ENCODE measurements around the gene HIVEP2. TPM values are rescaled to one million over a fixed set of nuclear protein-coding genes. Genes with fewer than 3 reads are reported as not detected.

HIVEP2 gene
- total RNA-seq, 1 donor from 2014 or later, result 38.4 TPM

DNA sequence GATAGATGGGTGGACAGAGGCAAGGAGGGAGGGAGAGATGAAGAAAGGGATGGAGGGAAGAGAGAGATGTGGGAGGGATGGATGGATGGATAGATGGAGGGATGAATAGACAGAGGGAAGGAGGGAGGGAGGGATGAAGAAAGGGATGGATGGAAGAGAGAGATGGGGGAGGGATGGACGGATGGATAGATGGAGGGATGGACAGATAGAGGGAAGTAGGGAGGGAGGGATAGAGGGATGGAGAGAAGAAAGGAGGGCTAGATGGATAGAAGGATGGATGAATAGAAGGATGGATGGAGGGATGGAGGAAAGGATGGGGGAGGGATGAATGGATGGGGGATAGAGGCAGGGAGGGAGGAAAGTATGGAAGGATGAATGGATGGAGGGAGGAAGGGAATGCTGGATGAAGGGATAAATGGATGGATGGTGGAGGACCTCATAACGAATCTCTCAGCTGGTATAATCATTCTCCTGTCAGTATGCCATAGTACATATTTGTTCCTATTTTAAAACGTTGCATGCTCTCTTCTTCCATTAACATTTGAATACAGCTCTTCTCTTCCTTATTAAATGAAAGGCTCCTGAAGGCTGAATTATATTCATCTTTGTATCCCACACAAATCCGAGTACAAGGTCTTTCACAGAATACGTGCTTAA is 136.4 kb downstream of the HIVEP2 start:
- Mint-ChIP-seq H3K36me3 (ENCODE audit: low read depth) (peaks cover 39% of the 10 kb centered on the region), H3K27ac (peak overlapping the region; percentile 52), H3K4me3 (no peak overlapping the region), H3K4me1 (ENCODE audit: low read depth) (peaks cover 65% of the 10 kb centered on the region), H3K27me3 (ENCODE audit: insufficient read depth) (no peaks in the 10 kb centered on the region), H3K9me3 (no peaks in the 10 kb centered on the region)
- intact Hi-C loops (cut with micrococcal nuclease), result no loop called here
- DNase-seq (ENCODE audit: low spot score), result no peak

GRCh38 chr6:142805042-142805441 is 139.9 kb downstream of the HIVEP2 start:
- H3K9me3 Mint-ChIP-seq, result peaks cover 6% of the 10 kb centered on the region
- peaks cover 45% of the 10 kb centered on the region for H3K36me3 Mint-ChIP-seq (ENCODE audit: low read depth)
- H3K4me1 Mint-ChIP-seq (ENCODE audit: low read depth), result peaks cover 72% of the 10 kb centered on the region
- no peak overlapping the region for H3K4me3 Mint-ChIP-seq
- no peak for DNase-seq (ENCODE audit: low spot score)
- intact Hi-C loops (cut with micrococcal nuclease), result no loop called here
- no peak overlapping the region for H3K27ac Mint-ChIP-seq
- no peaks in the 10 kb centered on the region for H3K27me3 Mint-ChIP-seq (ENCODE audit: insufficient read depth)

GRCh38 chr6:142804490-142804889 is 140.5 kb downstream of the HIVEP2 start:
- H3K9me3 Mint-ChIP-seq, result peaks cover 6% of the 10 kb centered on the region
- no peak for DNase-seq (ENCODE audit: low spot score)
- H3K27me3 Mint-ChIP-seq (ENCODE audit: insufficient read depth), result no peaks in the 10 kb centered on the region
- peaks cover 69% of the 10 kb centered on the region for H3K4me1 Mint-ChIP-seq (ENCODE audit: low read depth)
- no peak overlapping the region for H3K27ac Mint-ChIP-seq
- intact Hi-C loops (cut with micrococcal nuclease), result no loop called here
- peaks cover 45% of the 10 kb centered on the region for H3K36me3 Mint-ChIP-seq (ENCODE audit: low read depth)
- H3K4me3 Mint-ChIP-seq, result no peak overlapping the region

GRCh38 chr6:142803495-142804058 is 141.4 kb downstream of the HIVEP2 start:
- H3K27ac Mint-ChIP-seq, result peak overlapping the region; percentile 61
- peaks cover 72% of the 10 kb centered on the region for H3K4me1 Mint-ChIP-seq (ENCODE audit: low read depth)
- intact Hi-C loops (cut with micrococcal nuclease), result loop anchor here (2.0 kb wide), 1 partner anchor 47 kb away; no protein-coding TSS in a partner anchor
- peaks cover 6% of the 10 kb centered on the region for H3K9me3 Mint-ChIP-seq
- no peak for DNase-seq (ENCODE audit: low spot score)
- no peaks in the 10 kb centered on the region for H3K27me3 Mint-ChIP-seq (ENCODE audit: insufficient read depth)
- H3K4me3 Mint-ChIP-seq, result peak overlapping the region; percentile 10
- peaks cover 39% of the 10 kb centered on the region for H3K36me3 Mint-ChIP-seq (ENCODE audit: low read depth)

DNA sequence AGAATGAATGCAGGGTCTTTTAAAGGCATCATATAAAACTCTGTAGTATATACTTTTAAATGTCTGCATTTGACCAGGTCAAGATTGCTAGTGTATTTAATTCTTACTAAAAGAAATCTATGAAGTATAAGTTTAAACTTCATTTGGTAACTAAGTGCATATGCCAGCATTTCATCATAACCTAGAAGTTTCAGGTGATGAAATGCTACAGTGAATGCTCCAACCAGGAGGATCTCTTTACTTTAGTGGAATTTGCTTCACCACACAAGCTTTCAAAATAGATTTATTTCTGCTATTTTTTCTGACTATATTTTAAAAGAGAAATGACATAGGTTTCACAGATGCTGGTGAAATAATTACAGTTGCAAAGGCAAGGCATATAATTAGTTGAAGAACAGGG is 141.9 kb downstream of the HIVEP2 start:
- no peak overlapping the region for H3K4me3 Mint-ChIP-seq
- peaks cover 34% of the 10 kb centered on the region for H3K36me3 Mint-ChIP-seq (ENCODE audit: low read depth)
- intact Hi-C loops (cut with micrococcal nuclease), result loop anchor here (2.0 kb wide), 1 partner anchor 48 kb away; no protein-coding TSS in a partner anchor
- DNase-seq (ENCODE audit: low spot score), result no peak
- peaks cover 77% of the 10 kb centered on the region for H3K4me1 Mint-ChIP-seq (ENCODE audit: low read depth)
- H3K27me3 Mint-ChIP-seq (ENCODE audit: insufficient read depth), result no peaks in the 10 kb centered on the region
- no peak overlapping the region for H3K27ac Mint-ChIP-seq
- H3K9me3 Mint-ChIP-seq, result peaks cover 6% of the 10 kb centered on the region

DNA sequence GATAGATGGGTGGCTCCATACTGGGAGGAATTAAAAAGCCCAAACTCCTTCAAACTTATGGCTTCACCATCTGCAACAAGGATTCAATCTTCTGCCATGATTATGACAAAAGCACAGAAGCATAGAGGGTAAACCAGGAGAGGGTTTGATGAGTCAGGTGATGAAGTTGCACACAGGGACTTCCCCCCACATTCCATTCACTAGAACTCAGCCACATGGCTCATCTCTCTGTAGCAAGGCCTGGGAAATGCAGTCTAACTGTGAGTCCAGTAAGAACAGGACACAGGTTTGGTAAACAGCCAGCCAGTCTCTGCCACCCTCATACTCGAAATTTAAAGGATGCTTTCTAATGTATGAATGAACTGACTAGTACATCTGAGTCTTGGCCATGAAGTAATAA is 142.9 kb downstream of the HIVEP2 start:
- H3K36me3 Mint-ChIP-seq (ENCODE audit: low read depth), result peaks cover 28% of the 10 kb centered on the region
- DNase-seq (ENCODE audit: low spot score), result no peak
- H3K4me3 Mint-ChIP-seq, result peak overlapping the region; percentile 55
- H3K9me3 Mint-ChIP-seq, result peaks cover 6% of the 10 kb centered on the region
- intact Hi-C loops (cut with micrococcal nuclease), result loop anchor here (1.0 to 2.0 kb wide), 7 partner anchors 9 to 142 kb away; no protein-coding TSS in a partner anchor
- no peaks in the 10 kb centered on the region for H3K27me3 Mint-ChIP-seq (ENCODE audit: insufficient read depth)
- peaks cover 80% of the 10 kb centered on the region for H3K4me1 Mint-ChIP-seq (ENCODE audit: low read depth)
- H3K27ac Mint-ChIP-seq, result peak overlapping the region; percentile 82

DNA sequence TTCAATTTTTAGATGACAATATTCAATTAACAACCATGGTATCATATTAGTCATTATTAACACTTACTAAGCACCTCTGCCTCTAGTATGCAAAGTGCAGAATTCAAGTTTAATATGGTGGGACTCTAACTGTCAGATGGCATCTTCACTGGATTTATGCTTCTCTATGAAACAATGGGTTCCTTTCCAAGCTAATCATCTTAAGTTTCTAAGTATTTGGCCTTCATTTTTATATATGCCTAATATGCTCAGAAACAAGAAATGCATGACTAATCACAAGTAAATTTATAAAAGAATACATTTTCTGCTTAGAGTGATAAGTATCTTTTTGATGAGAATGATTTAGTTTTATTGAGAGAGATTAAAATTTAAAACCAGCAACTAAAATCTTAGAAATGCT is 144.7 kb downstream of the HIVEP2 start:
- intact Hi-C loops (cut with micrococcal nuclease), result no loop called here
- H3K27ac Mint-ChIP-seq, result no peak overlapping the region

DNA sequence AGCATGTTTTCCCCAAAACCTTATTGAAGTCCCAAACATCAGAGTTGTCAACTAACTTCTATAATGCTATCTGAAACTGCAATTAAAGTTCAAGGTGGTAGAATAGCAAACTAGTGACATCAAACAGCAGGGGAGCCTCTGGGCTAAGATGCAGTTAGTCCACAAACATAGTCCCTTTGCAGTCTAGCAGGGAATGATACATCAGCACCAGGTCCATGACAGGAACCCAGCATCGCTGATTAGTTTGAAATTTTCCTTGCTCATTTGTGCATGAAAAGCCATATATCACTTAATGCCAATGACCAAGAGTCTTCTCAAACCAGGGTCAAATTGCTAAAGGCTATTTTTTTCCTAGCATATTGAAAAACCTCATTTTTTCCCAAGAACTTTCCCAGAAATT is 145.3 kb downstream of the HIVEP2 start:
- no peak for DNase-seq (ENCODE audit: low spot score)
- peaks cover 66% of the 10 kb centered on the region for H3K4me1 Mint-ChIP-seq (ENCODE audit: low read depth)
- H3K9me3 Mint-ChIP-seq, result peaks cover 6% of the 10 kb centered on the region
- H3K36me3 Mint-ChIP-seq (ENCODE audit: low read depth), result peaks cover 19% of the 10 kb centered on the region
- intact Hi-C loops (cut with micrococcal nuclease), result no loop called here
- H3K27me3 Mint-ChIP-seq (ENCODE audit: insufficient read depth), result no peaks in the 10 kb centered on the region
- H3K27ac Mint-ChIP-seq, result no peak overlapping the region
- no peak overlapping the region for H3K4me3 Mint-ChIP-seq

More for the DNA sequence above, 144.7 kb downstream of the HIVEP2 start:
- Mint-ChIP-seq H3K4me1 (ENCODE audit: low read depth) (peaks cover 72% of the 10 kb centered on the region), H3K27me3 (ENCODE audit: insufficient read depth) (no peaks in the 10 kb centered on the region), H3K36me3 (ENCODE audit: low read depth) (peaks cover 22% of the 10 kb centered on the region), H3K9me3 (peaks cover 6% of the 10 kb centered on the region), H3K4me3 (no peak overlapping the region)
- no peak for DNase-seq (ENCODE audit: low spot score)

GRCh38 chr6:142797159-142797558 is 147.8 kb downstream of the HIVEP2 start:
- no peaks in the 10 kb centered on the region for H3K27me3 Mint-ChIP-seq (ENCODE audit: insufficient read depth)
- H3K27ac Mint-ChIP-seq, result no peak overlapping the region
- H3K4me1 Mint-ChIP-seq (ENCODE audit: low read depth), result peaks cover 45% of the 10 kb centered on the region
- peaks cover 24% of the 10 kb centered on the region for H3K36me3 Mint-ChIP-seq (ENCODE audit: low read depth)
- intact Hi-C loops (cut with micrococcal nuclease), result no loop called here
- no peak for DNase-seq (ENCODE audit: low spot score)
- H3K4me3 Mint-ChIP-seq, result no peak overlapping the region
- peaks cover 6% of the 10 kb centered on the region for H3K9me3 Mint-ChIP-seq

DNA sequence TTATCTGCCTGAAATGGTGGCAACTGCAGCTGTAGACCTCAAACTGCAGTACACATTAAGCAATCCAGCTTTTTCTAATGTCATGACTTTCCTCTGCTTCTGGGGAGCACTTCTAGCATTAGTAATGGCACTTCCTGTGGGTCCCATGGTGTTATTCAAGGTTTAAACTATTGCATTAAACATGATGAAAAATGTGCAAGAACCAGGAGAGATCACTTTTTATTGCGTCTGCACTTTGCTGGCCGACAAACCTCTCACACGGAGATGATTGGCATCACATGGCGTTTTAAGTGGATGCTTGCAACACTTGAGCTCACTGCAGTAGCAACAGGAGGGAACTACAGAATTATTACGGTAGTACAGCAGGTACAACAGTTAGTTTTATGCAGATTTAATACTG is 148.4 kb downstream of the HIVEP2 start:
- H3K36me3 Mint-ChIP-seq (ENCODE audit: low read depth), result peaks cover 22% of the 10 kb centered on the region

GRCh38 chr6:142796024-142796423 is 149.0 kb downstream of the HIVEP2 start:
- H3K36me3 Mint-ChIP-seq (ENCODE audit: low read depth), result peaks cover 19% of the 10 kb centered on the region
- peaks cover 34% of the 10 kb centered on the region for H3K4me1 Mint-ChIP-seq (ENCODE audit: low read depth)
- no peak overlapping the region for H3K4me3 Mint-ChIP-seq
- intact Hi-C loops (cut with micrococcal nuclease), result no loop called here
- H3K27me3 Mint-ChIP-seq (ENCODE audit: insufficient read depth), result no peaks in the 10 kb centered on the region
- H3K9me3 Mint-ChIP-seq, result no peaks in the 10 kb centered on the region
- no peak overlapping the region for H3K27ac Mint-ChIP-seq
- no peak for DNase-seq (ENCODE audit: low spot score)

More for the DNA sequence above, 148.4 kb downstream of the HIVEP2 start:
- DNase-seq (ENCODE audit: low spot score), result no peak
- Mint-ChIP-seq H3K27ac (no peak overlapping the region), H3K27me3 (ENCODE audit: insufficient read depth) (no peaks in the 10 kb centered on the region), H3K4me1 (ENCODE audit: low read depth) (peaks cover 39% of the 10 kb centered on the region), H3K4me3 (no peak overlapping the region), H3K9me3 (peaks cover under 1% of the 10 kb centered on the region)
- intact Hi-C loops (cut with micrococcal nuclease), result no loop called here

DNA sequence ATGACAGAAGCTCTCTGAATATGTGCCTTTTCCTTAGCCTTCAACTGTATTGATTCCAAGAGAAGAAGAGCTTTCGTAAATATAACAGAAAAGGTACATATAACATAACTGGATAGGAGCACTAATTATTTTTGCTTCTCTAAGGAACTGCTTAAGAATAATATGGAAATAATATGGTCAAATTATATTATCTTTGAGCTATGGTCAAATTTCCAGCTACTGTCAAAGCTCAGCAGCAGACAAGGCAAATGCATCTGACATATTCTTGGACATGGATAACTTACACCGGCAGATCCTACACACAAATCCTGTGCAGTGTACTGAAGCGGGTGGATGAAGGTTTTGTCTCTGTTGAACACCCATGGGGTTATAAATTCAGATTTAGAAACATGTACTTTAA is 150.6 kb downstream of the HIVEP2 start:
- Mint-ChIP-seq H3K27me3 (ENCODE audit: insufficient read depth) (no peaks in the 10 kb centered on the region), H3K27ac (no peak overlapping the region), H3K36me3 (ENCODE audit: low read depth) (peaks cover 21% of the 10 kb centered on the region), H3K4me3 (no peak overlapping the region), H3K9me3 (no peaks in the 10 kb centered on the region), H3K4me1 (ENCODE audit: low read depth) (peaks cover 26% of the 10 kb centered on the region)
- DNase-seq (ENCODE audit: low spot score), result no peak
- intact Hi-C loops (cut with micrococcal nuclease), result no loop called here

- DNase-seq (ENCODE audit: low spot score), result no peak
- H3K27ac Mint-ChIP-seq, result no peak overlapping the region
- no peak overlapping the region for H3K4me3 Mint-ChIP-seq
- H3K4me1 Mint-ChIP-seq (ENCODE audit: low read depth), result peaks cover 23% of the 10 kb centered on the region
- no peaks in the 10 kb centered on the region for H3K9me3 Mint-ChIP-seq
- no peaks in the 10 kb centered on the region for H3K27me3 Mint-ChIP-seq (ENCODE audit: insufficient read depth)
- H3K36me3 Mint-ChIP-seq (ENCODE audit: low read depth), result peaks cover 36% of the 10 kb centered on the region
- intact Hi-C loops (cut with micrococcal nuclease), result no loop called here
Measured at GRCh38 chr6:142790257-142790656, 154.7 kb downstream of the HIVEP2 start.
